IPS DF 6.9 (cell line): ENCODE measurements around the gene KIF1C.

Experiments
- DNase-seq: peaks from one replicate; pipeline ENCODE4 v3.0.0-alpha.2; 2013; ENCODE audit warnings: low read depth, low spot score
- H3K27ac ChIP-seq: one replicate; pipeline ENCODE4 v1.5.1; 2013; ENCODE audit warnings: low read length, control low read depth
- H3K27me3 ChIP-seq: 2 replicates; pipeline ENCODE4 v1.6.1; 2013; ENCODE audit warnings: mild to moderate bottlenecking, low read length; ENCODE audit not compliant: control insufficient read depth, insufficient read depth
- H3K36me3 ChIP-seq: 2 replicates; pipeline ENCODE4 v1.6.1; 2013; ENCODE audit warnings: low read length; ENCODE audit not compliant: control insufficient read depth, insufficient read depth
- H3K4me1 ChIP-seq: 2 replicates; pipeline ENCODE4 v1.6.1; 2013; ENCODE audit warnings: low read length; ENCODE audit not compliant: control insufficient read depth, insufficient read depth
- H3K4me3 ChIP-seq: 2 replicates; pipeline ENCODE4 v1.5.1; 2013; ENCODE audit warnings: mild to moderate bottlenecking, low read length
- H3K9me3 ChIP-seq: 2 replicates; pipeline ENCODE4 v1.6.1; 2013; ENCODE audit warnings: low read length, inconsistent platforms; ENCODE audit not compliant: control insufficient read depth, insufficient read depth
- WGBS: extraction: QIAGEN DNeasy Blood & Tissue Kit; methylation state at CpG from one replicate; pipeline ENCODE4 v1.1.7; 2013; ENCODE audit warnings: mixed read lengths, missing lambda C conversion rate; ENCODE audit not compliant: insufficient read length, insufficient coverage; 5-methylcytosine and 5-hydroxymethylcytosine counted together

The KIF1C gene

DNA sequence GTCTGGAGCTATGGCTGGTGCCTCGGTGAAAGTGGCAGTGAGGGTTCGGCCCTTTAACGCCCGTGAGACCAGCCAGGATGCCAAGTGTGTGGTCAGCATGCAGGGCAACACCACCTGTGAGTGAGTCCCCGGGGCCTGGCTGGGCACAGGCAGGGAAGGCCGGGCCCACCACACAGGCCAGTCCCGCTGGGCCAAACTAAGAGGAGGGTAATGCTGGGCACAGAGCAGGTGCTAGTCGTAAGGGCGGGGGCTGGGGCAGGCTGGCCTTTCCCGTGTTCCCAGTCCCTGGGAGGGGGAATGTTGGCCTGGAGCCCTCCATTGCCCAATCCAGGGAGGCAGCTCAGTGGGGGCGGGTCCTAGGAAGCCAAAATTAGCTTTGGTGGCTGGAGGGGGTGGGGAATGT, 2.5 kb downstream of the KIF1C start:
- no peaks in the 10 kb centered on the region for H3K27me3 ChIP-seq
- DNase-seq: no peak
- H3K9me3 ChIP-seq: no peaks in the 10 kb centered on the region
- H3K4me3 ChIP-seq: no peak overlapping the region
- WGBS: no CpG with 5 or more reads among the region's 11 CpGs
- 0 out of 2 replicates have a peak, but pooled peaks cover 2% of the 10 kb centered on the region for H3K4me1 ChIP-seq
- no peak overlapping the region for H3K27ac ChIP-seq
- H3K36me3 ChIP-seq: peaks cover 37% of the 10 kb centered on the region

DNA sequence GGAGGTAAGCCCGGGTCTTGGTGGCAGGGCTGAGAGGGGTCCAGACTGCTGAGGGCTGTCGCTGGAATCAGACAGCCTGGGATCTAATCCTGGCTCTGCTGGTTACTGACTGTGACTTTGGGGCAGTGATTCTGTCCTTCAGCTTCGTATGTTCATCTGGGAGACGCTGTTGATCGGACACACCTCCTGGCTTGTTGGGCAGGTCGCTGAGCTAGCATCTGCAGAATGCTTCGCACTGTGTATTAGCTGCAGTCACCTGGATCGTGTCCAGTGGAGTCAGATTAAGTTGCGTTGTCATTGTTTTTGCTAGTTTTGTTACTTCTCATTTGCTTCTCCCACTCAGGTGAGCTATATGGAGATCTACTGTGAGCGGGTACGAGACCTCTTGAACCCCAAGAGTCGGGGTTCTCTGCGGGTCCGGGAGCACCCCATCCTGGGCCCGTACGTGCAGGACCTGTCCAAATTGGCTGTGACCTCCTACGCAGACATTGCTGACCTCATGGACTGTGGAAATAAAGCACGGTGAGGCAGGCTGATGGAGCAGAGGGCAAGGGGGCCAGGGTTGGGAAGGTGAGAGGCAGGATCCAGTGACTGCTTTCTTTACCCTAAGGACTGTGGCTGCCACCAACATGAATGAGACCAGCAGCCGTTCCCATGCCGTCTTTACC, 4.5 kb downstream of the KIF1C start:
- Histone ChIP-seq H3K27ac (no peak overlapping the region), H3K27me3 (no peaks in the 10 kb centered on the region), H3K9me3 (no peaks in the 10 kb centered on the region), H3K4me1 (0 out of 2 replicates have a peak, but pooled peaks cover 2% of the 10 kb centered on the region), H3K36me3 (peaks cover 44% of the 10 kb centered on the region), H3K4me3 (no peak overlapping the region)
- no CpG with 5 or more reads among the region's 20 CpGs for WGBS
- DNase-seq: no peak

DNA sequence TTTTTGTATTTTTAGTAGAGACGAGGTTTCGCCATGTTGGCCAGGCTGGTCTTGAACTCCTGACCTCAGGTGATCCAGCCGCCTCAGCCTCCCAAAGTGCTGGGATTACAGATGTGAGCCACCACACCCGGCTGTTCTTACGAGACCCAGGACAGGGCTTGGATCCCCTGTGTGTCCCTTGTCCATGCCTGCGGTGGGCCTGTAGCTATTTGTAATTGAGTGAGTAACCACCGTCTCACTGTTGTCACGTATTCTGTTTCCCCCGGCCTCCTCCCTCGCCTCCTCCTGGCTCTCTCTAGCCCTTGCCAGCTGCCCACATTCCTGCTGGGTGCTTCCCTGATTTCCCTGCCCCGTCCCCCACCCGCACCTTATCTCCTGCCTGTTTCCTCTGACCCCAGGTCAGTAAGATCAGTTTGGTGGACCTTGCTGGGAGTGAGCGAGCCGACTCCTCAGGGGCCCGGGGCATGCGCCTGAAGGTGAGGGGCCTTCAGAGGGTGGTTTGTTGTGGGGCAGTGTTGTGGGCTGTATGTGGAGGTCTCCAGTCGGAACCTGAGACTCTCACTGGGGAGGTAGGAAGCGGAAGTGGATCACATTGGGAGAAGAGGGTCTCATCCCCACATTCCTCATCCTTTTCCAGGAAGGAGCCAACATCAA, 5.6 kb downstream of the KIF1C start:
- Histone ChIP-seq H3K4me1 (0 out of 2 replicates have a peak, but pooled peaks cover 2% of the 10 kb centered on the region), H3K27me3 (no peaks in the 10 kb centered on the region), H3K36me3 (peaks cover 47% of the 10 kb centered on the region), H3K27ac (no peak overlapping the region), H3K4me3 (no peak overlapping the region), H3K9me3 (no peaks in the 10 kb centered on the region)
- WGBS: no CpG with 5 or more reads among the region's 18 CpGs
- DNase-seq: no peak

DNA sequence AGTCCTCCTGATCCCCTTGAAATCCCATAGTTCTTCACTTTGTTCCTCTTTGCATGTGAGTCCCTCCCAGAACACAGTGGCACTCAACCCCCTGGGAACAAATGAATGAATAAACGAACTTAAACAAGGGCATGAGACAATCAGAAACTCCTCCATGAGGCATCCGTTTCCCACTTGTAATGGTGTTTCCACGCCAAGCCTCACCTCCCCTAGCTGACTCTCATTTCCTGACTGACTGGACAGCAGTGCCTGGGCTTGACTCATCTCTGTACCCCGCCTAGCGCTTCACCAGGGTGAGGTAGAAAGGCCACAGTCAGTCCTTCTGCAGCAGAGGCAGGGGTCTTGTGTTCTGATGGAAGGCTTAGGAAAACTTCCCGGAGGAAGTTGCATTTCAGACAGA, 14.2 kb downstream of the KIF1C start:
- WGBS: no CpG with 5 or more reads among the region's 6 CpGs

DNA sequence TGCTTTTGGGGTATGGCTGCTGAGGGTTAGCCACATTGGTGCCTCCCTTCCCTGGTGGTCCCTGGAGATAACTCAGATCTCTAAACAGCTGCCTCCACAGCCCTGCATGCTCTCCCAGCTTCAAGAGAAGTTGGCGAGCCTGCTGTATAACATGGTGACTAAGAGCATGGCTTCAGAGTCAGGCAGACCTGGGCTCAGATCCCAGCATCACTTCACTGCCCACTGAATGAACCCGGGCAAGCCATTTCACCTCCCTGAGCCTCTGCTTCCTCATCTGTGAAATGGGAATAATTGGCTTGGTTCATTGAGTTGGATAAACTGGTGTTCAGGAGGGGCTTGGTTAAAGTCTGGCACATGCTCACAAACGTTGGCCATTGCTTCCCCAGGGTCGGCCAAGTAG, 16.6 kb downstream of the KIF1C start:
- Histone ChIP-seq H3K4me3 (no peak overlapping the region), H3K4me1 (no peaks in the 10 kb centered on the region), H3K27me3 (no peaks in the 10 kb centered on the region), H3K36me3 (peaks cover 30% of the 10 kb centered on the region), H3K9me3 (no peaks in the 10 kb centered on the region), H3K27ac (no peak overlapping the region)
- DNase-seq: no peak
- no CpG with 5 or more reads among the region's 4 CpGs for WGBS

More for the DNA sequence above, 14.2 kb downstream of the KIF1C start:
- H3K36me3 ChIP-seq: peaks cover 31% of the 10 kb centered on the region
- no peak overlapping the region for H3K4me3 ChIP-seq
- DNase-seq: no peak
- no peak overlapping the region for H3K27ac ChIP-seq
- H3K4me1 ChIP-seq: no peaks in the 10 kb centered on the region
- H3K9me3 ChIP-seq: no peaks in the 10 kb centered on the region
- no peaks in the 10 kb centered on the region for H3K27me3 ChIP-seq

DNA sequence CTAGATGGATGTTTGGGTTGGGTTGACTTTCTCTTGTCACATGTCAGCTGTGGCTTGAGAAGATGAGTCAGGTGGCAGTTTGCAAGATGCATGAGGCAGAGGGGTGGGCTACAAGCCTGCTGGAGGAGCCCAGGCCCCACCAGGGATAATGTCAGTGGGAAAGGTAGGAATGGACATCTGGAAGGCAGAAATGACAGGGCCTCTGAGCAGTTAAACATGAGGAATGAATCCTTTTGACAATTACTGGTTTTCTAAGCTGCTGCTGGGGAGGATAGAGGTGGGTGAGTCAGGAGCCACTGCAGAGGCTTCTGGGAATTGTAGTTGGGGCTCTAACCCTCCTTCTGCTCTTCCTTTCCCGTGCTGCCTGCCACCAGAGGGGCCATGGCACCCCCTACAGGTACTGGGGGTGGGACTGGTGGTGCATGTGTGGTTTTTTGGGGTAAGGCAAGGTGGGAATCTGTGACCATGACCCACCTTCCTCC, 21.8 kb downstream of the KIF1C start:
- no peak overlapping the region for H3K27ac ChIP-seq
- peaks cover 33% of the 10 kb centered on the region for H3K36me3 ChIP-seq
- H3K9me3 ChIP-seq: no peaks in the 10 kb centered on the region
- no peak overlapping the region for H3K4me3 ChIP-seq
- no CpG with 5 or more reads among the region's 1 CpG for WGBS
- H3K27me3 ChIP-seq: no peaks in the 10 kb centered on the region
- DNase-seq: no peak
- H3K4me1 ChIP-seq: no peaks in the 10 kb centered on the region

DNA sequence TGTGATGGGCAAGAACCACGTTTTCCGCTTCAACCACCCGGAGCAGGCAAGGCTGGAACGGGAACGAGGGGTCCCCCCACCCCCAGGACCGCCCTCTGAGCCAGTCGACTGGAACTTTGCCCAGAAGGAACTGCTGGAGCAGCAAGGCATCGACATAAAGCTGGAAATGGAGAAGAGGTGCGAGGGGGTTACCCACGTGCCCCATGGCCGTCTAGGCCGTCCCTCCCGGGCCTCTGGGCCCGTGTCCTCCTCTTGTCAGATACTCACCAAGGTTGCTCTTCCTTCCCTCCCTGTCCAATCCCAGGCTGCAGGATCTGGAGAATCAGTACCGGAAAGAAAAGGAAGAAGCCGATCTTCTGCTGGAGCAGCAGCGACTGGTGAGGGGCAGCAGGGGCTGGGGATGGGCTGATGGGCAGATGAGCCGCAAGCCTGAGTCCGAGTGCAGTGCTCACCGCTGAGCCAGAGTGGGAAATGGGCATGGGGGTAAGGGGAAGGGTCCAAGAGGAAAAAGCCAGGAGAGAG, 22.8 kb downstream of the KIF1C start:
- Histone ChIP-seq H3K4me3 (no peak overlapping the region), H3K27ac (no peak overlapping the region), H3K9me3 (no peaks in the 10 kb centered on the region), H3K36me3 (peaks cover 28% of the 10 kb centered on the region), H3K4me1 (no peaks in the 10 kb centered on the region), H3K27me3 (no peaks in the 10 kb centered on the region)
- no peak for DNase-seq
- WGBS: no CpG with 5 or more reads among the region's 20 CpGs

DNA sequence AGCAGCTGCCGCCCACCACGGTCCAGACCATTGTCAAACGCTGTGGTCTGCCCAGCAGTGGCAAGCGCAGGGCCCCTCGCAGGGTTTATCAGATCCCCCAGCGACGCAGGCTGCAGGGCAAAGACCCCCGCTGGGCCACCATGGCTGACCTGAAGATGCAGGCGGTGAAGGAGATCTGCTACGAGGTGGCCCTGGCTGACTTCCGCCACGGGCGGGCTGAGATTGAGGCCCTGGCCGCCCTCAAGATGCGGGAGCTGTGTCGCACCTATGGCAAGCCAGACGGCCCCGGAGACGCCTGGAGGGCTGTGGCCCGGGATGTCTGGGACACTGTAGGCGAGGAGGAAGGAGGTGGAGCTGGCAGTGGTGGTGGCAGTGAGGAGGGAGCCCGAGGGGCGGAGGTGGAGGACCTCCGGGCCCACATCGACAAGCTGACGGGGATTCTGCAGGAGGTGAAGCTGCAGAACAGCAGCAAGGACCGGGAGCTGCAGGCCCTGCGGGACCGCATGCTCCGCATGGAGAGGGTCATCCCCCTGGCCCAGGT, 24.5 kb downstream of the KIF1C start:
- no peaks in the 10 kb centered on the region for H3K4me1 ChIP-seq
- H3K9me3 ChIP-seq: no peaks in the 10 kb centered on the region
- no peak overlapping the region for H3K27ac ChIP-seq
- H3K36me3 ChIP-seq: peaks cover 28% of the 10 kb centered on the region
- no CpG with 5 or more reads among the region's 30 CpGs for WGBS
- H3K4me3 ChIP-seq: no peak overlapping the region
- no peaks in the 10 kb centered on the region for H3K27me3 ChIP-seq
- no peak for DNase-seq

DNA sequence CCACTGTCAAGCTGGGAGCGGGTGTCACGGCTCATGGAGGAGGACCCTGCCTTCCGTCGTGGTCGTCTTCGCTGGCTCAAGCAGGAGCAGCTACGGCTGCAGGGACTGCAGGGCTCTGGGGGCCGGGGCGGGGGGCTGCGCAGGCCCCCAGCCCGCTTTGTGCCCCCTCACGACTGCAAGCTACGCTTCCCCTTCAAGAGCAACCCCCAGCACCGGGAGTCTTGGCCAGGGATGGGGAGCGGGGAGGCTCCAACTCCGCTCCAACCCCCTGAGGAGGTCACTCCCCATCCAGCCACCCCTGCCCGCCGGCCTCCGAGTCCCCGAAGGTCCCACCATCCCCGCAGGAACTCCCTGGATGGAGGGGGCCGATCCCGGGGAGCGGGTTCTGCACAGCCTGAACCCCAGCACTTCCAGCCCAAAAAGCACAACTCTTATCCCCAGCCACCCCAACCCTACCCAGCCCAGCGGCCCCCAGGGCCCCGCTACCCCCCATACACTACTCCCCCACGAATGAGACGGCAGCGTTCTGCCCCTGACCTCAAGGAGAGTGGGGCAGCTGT, 25.9 kb downstream of the KIF1C start:
- no CpG with 5 or more reads among the region's 29 CpGs for WGBS
- DNase-seq: no peak
- Histone ChIP-seq H3K27me3 (no peaks in the 10 kb centered on the region), H3K36me3 (peaks cover 24% of the 10 kb centered on the region), H3K9me3 (no peaks in the 10 kb centered on the region), H3K4me3 (no peak overlapping the region), H3K4me1 (no peaks in the 10 kb centered on the region), H3K27ac (no peak overlapping the region)

DNA sequence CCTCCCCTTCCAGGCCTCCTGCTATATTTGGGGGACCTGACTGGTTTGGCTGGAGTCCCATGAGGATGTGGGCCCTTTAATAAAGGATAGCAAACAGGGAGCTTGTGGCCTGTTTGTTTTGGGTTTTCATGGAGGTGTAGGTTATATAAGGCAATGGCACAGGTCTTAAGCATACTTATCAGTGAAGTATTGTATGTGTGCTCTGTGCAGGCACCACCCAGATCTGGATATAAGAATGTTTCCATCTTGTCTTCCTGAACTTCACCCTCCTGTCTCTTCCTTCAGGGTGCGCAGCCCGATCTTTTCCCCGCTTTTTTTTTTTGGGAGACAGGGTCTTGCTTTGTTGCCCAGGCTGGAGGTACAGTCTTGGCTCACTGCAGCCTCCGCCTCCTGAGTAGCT, 26.9 kb downstream of the KIF1C start:
- Histone ChIP-seq H3K4me3 (no peak overlapping the region), H3K27ac (no peak overlapping the region), H3K4me1 (no peaks in the 10 kb centered on the region), H3K36me3 (peaks cover 22% of the 10 kb centered on the region), H3K27me3 (no peaks in the 10 kb centered on the region), H3K9me3 (no peaks in the 10 kb centered on the region)
- no peak for DNase-seq
- no CpG with 5 or more reads among the region's 4 CpGs for WGBS
